ENCODE measurements around the gene FKBP5. TPM values are rescaled to one million over a fixed set of nuclear protein-coding genes. Genes with fewer than 3 reads are reported as not detected.

FKBP5 gene
- total and polyA plus RNA-seq, 9 of the 15 experiments (the other 6 are each of a cell fraction or from before 2014, with no cell fraction given): 32.7 to 151 (median 75.0) TPM

DNA sequence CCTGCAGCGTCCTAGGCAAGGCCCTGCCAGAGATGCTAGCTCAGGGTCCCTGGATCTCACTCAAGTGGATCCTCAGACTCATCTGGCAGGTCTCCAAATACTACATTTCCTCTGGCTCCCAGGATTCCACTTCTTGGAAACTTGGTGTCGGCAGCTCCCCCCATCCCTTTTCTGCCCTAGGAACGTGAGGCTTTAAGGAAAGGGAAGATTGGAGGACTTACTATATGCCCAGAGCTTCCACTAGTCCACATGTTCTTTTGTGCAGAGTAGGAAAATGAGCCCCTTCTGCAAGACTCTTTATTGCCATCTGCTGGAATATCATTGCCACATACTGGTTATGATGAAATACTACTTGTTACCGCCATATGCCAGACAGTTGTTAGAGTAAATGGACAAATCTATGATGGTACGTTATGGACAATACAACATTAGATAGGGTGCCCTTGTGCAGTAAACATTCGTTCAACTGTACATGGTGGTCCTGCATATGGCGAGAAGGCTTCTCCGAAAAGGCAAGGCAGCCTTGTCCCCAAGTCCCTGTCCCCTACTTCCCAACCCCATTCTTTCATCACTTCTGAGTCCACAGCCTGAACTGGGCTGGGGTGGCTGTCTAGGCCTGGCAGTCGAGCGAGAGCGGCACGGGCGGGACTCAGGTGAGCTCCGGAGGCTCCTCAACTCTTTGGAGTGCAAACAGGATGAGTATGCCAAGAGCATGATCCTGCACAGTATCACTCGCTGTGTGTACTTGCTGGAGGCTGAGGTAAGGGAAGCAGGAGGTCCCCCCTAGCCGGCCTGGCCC lies 48.9 kb upstream of the FKBP5 start:
- Histone ChIP-seq H3K79me2 (ENCODE audit: control insufficient read depth, insufficient read depth, low read length) (no peaks in the 10 kb centered on the region; the same call in 2 of the 3 replicates), H4K20me1 (replicated peaks; ENCODE audit: control insufficient read depth, insufficient read depth, low read length) (no peaks in the 10 kb centered on the region), H3K9me1 (ENCODE audit: control insufficient read depth, insufficient read depth, low read length) (no peaks in the 10 kb centered on the region), H3K4me2 (ENCODE audit: insufficient read depth, low read length) (peak overlapping the region; percentile 9; the same call in 1 of the 2 replicates), H3K9me3 (replicated peaks; ENCODE audit: control insufficient read depth, insufficient read depth, low read depth, low read length) (no peaks in the 10 kb centered on the region), H2AFZ (ENCODE audit: low read depth, low read length) (peak overlapping the region; percentile 76), H3K4me1 (replicated peaks in 1 of 2; ENCODE audit: control insufficient read depth in 2 of 2, insufficient read depth in 2 of 2, low read length in 2 of 2) (peaks cover 12 to 14% of the 10 kb centered on the region in 2 experiments), H3K9ac (ENCODE audit: insufficient read depth in 1 of 2, low read depth in 2 of 2, low read length in 2 of 2) (peak overlapping the region in 1 of 2 experiments; percentile 18; a peak in 1 of 4 replicates), H3K36me3 (ENCODE audit: control insufficient read depth, insufficient read depth, low read length) (no peaks in the 10 kb centered on the region), H3K27ac (ENCODE audit: extremely low read depth, low read depth, low read length) (no peak overlapping the region; the same call in 2 of the 3 replicates), H3K4me3 (no peak overlapping the region), H3K27me3 (ENCODE audit: control insufficient read depth in 2 of 2, insufficient read depth in 2 of 2, low read length in 2 of 2) (peaks cover 0 to 1% of the 10 kb centered on the region in 2 experiments; a peak in 1 of 5 replicates)
- intact Hi-C loops (cut with micrococcal nuclease): loop anchor here (1.0 to 10.0 kb wide), 3 partner anchors 215 to 441 kb away; partner anchors contain the start of gene DEF6
- BruUV-seq (replicated peaks): no TSS peak
- ChIA-PET POLR2A (interaction anchor here (0.8 to 2.5 kb wide), 10 partner anchors 12 to 267 kb away, joined by 3 to 10 read pairs (median 4); no protein-coding TSS in a partner anchor), CTCF (ENCODE audit: low intra/inter-chr PET ratio) (interaction anchor here (1.0 to 8.4 kb wide), 6 partner anchors 105 to 444 kb away, joined by 3 to 195 read pairs (median 8); partner anchors contain the start of gene DEF6)
- in situ Hi-C loops (cut with MboI): loop anchor here (5.0 kb wide), 3 partner anchors 155 to 440 kb away; partner anchors contain the start of gene DEF6
- DNase-seq (ENCODE audit: extremely low read depth in 1 of 4, low spot score in 3 of 4) (peak; percentile 72 to 83 (median 76)), FAIRE-seq (peak; percentile 85), ATAC-seq (peak; percentile 89)
- WGBS (ENCODE audit: insufficient coverage, low coverage, missing lambda C conversion rate): 13% methylated on average over 16 of the region's 16 CpGs
- no peak for TF ChIP-seq JUNB (CRISPR knock-in tag; conservative IDR thresholded peaks at IDR 0.05)
- TF ChIP-seq ESRRA (IDR thresholded peaks at IDR 0.05; ENCODE audit: borderline replicate concordance, low read depth): no peak
- peak; percentile 22 for TF ChIP-seq MEIS2 (IDR thresholded peaks at IDR 0.05; ENCODE audit: partially characterized antibody)
- TF ChIP-seq, protein P1, sequence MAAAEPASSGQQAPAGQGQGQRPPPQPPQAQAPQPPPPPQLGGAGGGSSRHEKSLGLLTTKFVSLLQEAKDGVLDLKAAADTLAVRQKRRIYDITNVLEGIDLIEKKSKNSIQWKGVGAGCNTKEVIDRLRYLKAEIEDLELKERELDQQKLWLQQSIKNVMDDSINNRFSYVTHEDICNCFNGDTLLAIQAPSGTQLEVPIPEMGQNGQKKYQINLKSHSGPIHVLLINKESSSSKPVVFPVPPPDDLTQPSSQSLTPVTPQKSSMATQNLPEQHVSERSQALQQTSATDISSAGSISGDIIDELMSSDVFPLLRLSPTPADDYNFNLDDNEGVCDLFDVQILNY (CRISPR knock-in tag; IDR thresholded peaks at IDR 0.05): no peak
- no peak for TF ChIP-seq ESRRB (CRISPR knock-in tag; IDR thresholded peaks at IDR 0.05; ENCODE audit: borderline replicate concordance)
- no peak for TF ChIP-seq ZNF134 (CRISPR knock-in tag; conservative IDR thresholded peaks at IDR 0.05)
- no peak for TF ChIP-seq CSDE1 (IDR thresholded peaks at IDR 0.05)
- TF ChIP-seq KDM2B (CRISPR knock-in tag; IDR thresholded peaks at IDR 0.05): no peak
- TF ChIP-seq, protein P2, sequence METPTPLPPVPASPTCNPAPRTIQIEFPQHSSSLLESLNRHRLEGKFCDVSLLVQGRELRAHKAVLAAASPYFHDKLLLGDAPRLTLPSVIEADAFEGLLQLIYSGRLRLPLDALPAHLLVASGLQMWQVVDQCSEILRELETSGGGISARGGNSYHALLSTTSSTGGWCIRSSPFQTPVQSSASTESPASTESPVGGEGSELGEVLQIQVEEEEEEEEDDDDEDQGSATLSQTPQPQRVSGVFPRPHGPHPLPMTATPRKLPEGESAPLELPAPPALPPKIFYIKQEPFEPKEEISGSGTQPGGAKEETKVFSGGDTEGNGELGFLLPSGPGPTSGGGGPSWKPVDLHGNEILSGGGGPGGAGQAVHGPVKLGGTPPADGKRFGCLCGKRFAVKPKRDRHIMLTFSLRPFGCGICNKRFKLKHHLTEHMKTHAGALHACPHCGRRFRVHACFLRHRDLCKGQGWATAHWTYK (CRISPR knock-in tag; IDR thresholded peaks at IDR 0.05): no peak
- TF ChIP-seq, protein P3, sequence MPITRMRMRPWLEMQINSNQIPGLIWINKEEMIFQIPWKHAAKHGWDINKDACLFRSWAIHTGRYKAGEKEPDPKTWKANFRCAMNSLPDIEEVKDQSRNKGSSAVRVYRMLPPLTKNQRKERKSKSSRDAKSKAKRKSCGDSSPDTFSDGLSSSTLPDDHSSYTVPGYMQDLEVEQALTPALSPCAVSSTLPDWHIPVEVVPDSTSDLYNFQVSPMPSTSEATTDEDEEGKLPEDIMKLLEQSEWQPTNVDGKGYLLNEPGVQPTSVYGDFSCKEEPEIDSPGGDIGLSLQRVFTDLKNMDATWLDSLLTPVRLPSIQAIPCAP (CRISPR knock-in tag; IDR thresholded peaks at IDR 0.05; ENCODE audit: borderline replicate concordance): no peak
- no peak for TF ChIP-seq HIVEP1 (CRISPR knock-in tag; IDR thresholded peaks at IDR 0.05)
- TF ChIP-seq FOS (IDR thresholded peaks at IDR 0.05; ENCODE audit: extremely low read depth, insufficient read length): no peak
- 0 out of 2 replicates have a peak, but pooled peaks have one; percentile 6 for TF ChIP-seq MAFG (tag; conservative IDR thresholded peaks at IDR 0.05)
- TF ChIP-seq, protein P4, sequence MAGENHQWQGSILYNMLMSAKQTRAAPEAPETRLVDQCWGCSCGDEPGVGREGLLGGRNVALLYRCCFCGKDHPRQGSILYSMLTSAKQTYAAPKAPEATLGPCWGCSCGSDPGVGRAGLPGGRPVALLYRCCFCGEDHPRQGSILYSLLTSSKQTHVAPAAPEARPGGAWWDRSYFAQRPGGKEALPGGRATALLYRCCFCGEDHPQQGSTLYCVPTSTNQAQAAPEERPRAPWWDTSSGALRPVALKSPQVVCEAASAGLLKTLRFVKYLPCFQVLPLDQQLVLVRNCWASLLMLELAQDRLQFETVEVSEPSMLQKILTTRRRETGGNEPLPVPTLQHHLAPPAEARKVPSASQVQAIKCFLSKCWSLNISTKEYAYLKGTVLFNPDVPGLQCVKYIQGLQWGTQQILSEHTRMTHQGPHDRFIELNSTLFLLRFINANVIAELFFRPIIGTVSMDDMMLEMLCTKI (IDR thresholded peaks at IDR 0.05; ENCODE audit: partially characterized antibody): no peak
- TF ChIP-seq XRCC4 (IDR thresholded peaks at IDR 0.05; ENCODE audit: extremely low read depth, insufficient read depth, insufficient read length): no peak
- no peak for TF ChIP-seq ZNF408 (CRISPR knock-in tag; IDR thresholded peaks at IDR 0.05; ENCODE audit: low read depth)
- no peak for TF ChIP-seq MIER1 (IDR thresholded peaks at IDR 0.05; ENCODE audit: low read depth)
- TF ChIP-seq SMAD2 (IDR thresholded peaks at IDR 0.05; ENCODE audit: low read depth, low read length): no peak
